HEK293T (cell line): Measurements from ENCODE around the gene CRYBG1.

Source experiments
- CTCF ChIA-PET: fragments of 350-600 bp; formaldehyde crosslinking; extraction: SDS; loops from one replicate; lab custom pipeline; 2021; ENCODE audit warnings: antibody characterized with exemption, inconsistent platforms; lab: Yijun Ruan, JAX
- POLR2A ChIA-PET: fragments of 350-600 bp; formaldehyde crosslinking; extraction: SDS; loops from one replicate; lab custom pipeline; 2020; ENCODE audit warnings: antibody characterized with exemption, inconsistent platforms; lab: Yijun Ruan, JAX
- DNase-seq: peaks from one replicate; pipeline ENCODE4 v3.0.0; 2012; ENCODE audit warnings: mixed read lengths; ENCODE audit errors: extremely low spot score
- ARNT ChIP-seq: fragments of 450-650 bp; IDR thresholded peaks from 2 replicates; pipeline ENCODE4 v1.6.1; 2017; ENCODE audit warnings: mild to moderate bottlenecking
- BHLHE40 ChIP-seq: fragments of 450-650 bp; IDR thresholded peaks from 2 replicates; pipeline ENCODE4 v1.6.1; 2016; ENCODE audit warnings: mild to moderate bottlenecking, moderate library complexity, borderline replicate concordance
- CTBP1 ChIP-seq: fragments of 450-650 bp; IDR thresholded peaks from 2 replicates; pipeline ENCODE4 v1.6.1; 2016; ENCODE audit warnings: borderline replicate concordance
- ELF4 ChIP-seq: fragments of 450-650 bp; IDR thresholded peaks from 2 replicates; pipeline ENCODE4 v1.6.1; 2017; ENCODE audit warnings: antibody characterized with exemption
- FOXA1 ChIP-seq: fragments of 450-650 bp; IDR thresholded peaks from 2 replicates; pipeline ENCODE4 v1.6.1; 2016; ENCODE audit warnings: mild to moderate bottlenecking
- FOXK2 ChIP-seq: fragments of 450-650 bp; IDR thresholded peaks from 2 replicates; pipeline ENCODE4 v1.6.1; 2016; ENCODE audit warnings: mild to moderate bottlenecking
- FOXM1 ChIP-seq: fragments of 450-650 bp; IDR thresholded peaks from 2 replicates; pipeline ENCODE4 v1.6.1; 2017; ENCODE audit warnings: mild to moderate bottlenecking, borderline replicate concordance
- HDGF ChIP-seq: fragments of 450-650 bp; IDR thresholded peaks from 2 replicates; pipeline ENCODE4 v1.6.1; 2017; ENCODE audit warnings: antibody characterized with exemption, borderline replicate concordance
- L3MBTL2 ChIP-seq: fragments of 450-650 bp; conservative IDR thresholded peaks from 2 replicates; pipeline ENCODE4 v1.6.1; 2016; ENCODE audit warnings: mild to moderate bottlenecking
- NFRKB ChIP-seq: fragments of 450-650 bp; IDR thresholded peaks from 2 replicates; pipeline ENCODE4 v1.6.1; 2016; ENCODE audit warnings: mild to moderate bottlenecking, moderate library complexity
- PKNOX1 ChIP-seq: fragments of 450-650 bp; IDR thresholded peaks from 2 replicates; pipeline ENCODE4 v1.6.1; 2016
- SP1 ChIP-seq: fragments of 450-650 bp; IDR thresholded peaks from 2 replicates; pipeline ENCODE4 v1.6.1; 2017
- SUZ12 ChIP-seq: fragments of 450-650 bp; IDR thresholded peaks from 2 replicates; pipeline ENCODE4 v1.6.1; 2016; ENCODE audit warnings: mild to moderate bottlenecking
- TARDBP ChIP-seq: fragments of 450-650 bp; IDR thresholded peaks from 2 replicates; pipeline ENCODE4 v1.6.1; 2016
- ZNF384 ChIP-seq: fragments of 450-650 bp; IDR thresholded peaks from 2 replicates; pipeline ENCODE4 v1.6.1; 2016

CRYBG1 gene

GRCh38 chr6:106496823-106497222, 136.3 kb downstream of the CRYBG1 start:
- DNase-seq: no peak
- no peak for TF ChIP-seq PKNOX1
- no peak for TF ChIP-seq SUZ12
- no peak for TF ChIP-seq CTBP1
- no peak for TF ChIP-seq HDGF
- no peak for TF ChIP-seq ELF4
- no peak for TF ChIP-seq FOXA1
- no peak for TF ChIP-seq NFRKB

GRCh38 chr6:106501960-106502371, 141.4 kb downstream of the CRYBG1 start:
- ChIA-PET POLR2A (no interaction called here), CTCF (no interaction called here)
- DNase-seq: no peak
- TF ChIP-seq ELF4: no peak

More at GRCh38 chr6:106496823-106497222, 136.3 kb downstream of the CRYBG1 start:
- POLR2A ChIA-PET: no interaction called here
- CTCF ChIA-PET: no interaction called here

- CTCF ChIA-PET: no interaction called here
- no peak for TF ChIP-seq BHLHE40
- POLR2A ChIA-PET: no interaction called here
- DNase-seq: no peak
Observed at GRCh38 chr6:106502559-106502958, 142.0 kb downstream of the CRYBG1 start.

- ChIA-PET CTCF (no interaction called here), POLR2A (no interaction called here)
- DNase-seq: no peak
- TF ChIP-seq L3MBTL2 (no peak), FOXK2 (no peak), SUZ12 (no peak), ARNT (no peak)
Observed at GRCh38 chr6:106508277-106508676, 147.8 kb downstream of the CRYBG1 start.

GRCh38 chr6:106508834-106509233, 148.3 kb downstream of the CRYBG1 start:
- DNase-seq: no peak
- no peak for TF ChIP-seq ARNT
- no peak for TF ChIP-seq HDGF
- no peak for TF ChIP-seq ELF4
- no peak for TF ChIP-seq FOXK2
- TF ChIP-seq TARDBP: no peak
- TF ChIP-seq ZNF384: no peak
- TF ChIP-seq FOXM1: no peak
- CTCF ChIA-PET: no interaction called here
- POLR2A ChIA-PET: no interaction called here

GRCh38 chr6:106509420-106510089, 149.0 kb downstream of the CRYBG1 start:
- ChIA-PET POLR2A (no interaction called here), CTCF (interaction anchor here (0.6 kb wide), 3 partner anchors 48 to 1158 kb away, joined by 3 read pairs; no protein-coding TSS in a partner anchor)
- DNase-seq: no peak
- TF ChIP-seq ELF4 (no peak), FOXA1 (no peak), HDGF (no peak), CTBP1 (no peak), SP1 (no peak), L3MBTL2 (no peak), PKNOX1 (no peak), BHLHE40 (no peak)

- TF ChIP-seq FOXK2: no peak
- TF ChIP-seq L3MBTL2: 0 out of 2 replicates have a peak, but pooled peaks have one; percentile 15
- ChIA-PET POLR2A (no interaction called here), CTCF (interaction anchor here (0.6 to 1.2 kb wide), 4 partner anchors 31 to 1157 kb away, joined by 3 read pairs; no protein-coding TSS in a partner anchor)
- DNase-seq: peak; percentile 32
Observed at GRCh38 chr6:106510090-106510970, 149.8 kb downstream of the CRYBG1 start.
